H1 (cell line): Measurements from ENCODE around the gene CCNI2. TPM values are rescaled to one million over a fixed set of nuclear protein-coding genes. Genes with fewer than 3 reads are reported as not detected.
A peak's percentile ranks its signal among the peaks of the same experiment; 100 is the strongest.

Source experiments
- CTCF ChIA-PET: fragments of 300-600 bp; sonication (Branson Sonifier 250); formaldehyde crosslinking; loops from one replicate; lab custom pipeline; 2021; ENCODE audit not compliant: partially characterized antibody; lab: Charles Lee
- POLR2A ChIA-PET: fragments of 300-600 bp; sonication (Branson Sonifier 250); formaldehyde crosslinking; loops from one replicate; lab custom pipeline; 2021; ENCODE audit warnings: inconsistent platforms; ENCODE audit not compliant: partially characterized antibody; lab: Charles Lee
- DNase-seq, 2 experiments: peaks; one replicate each; pipeline versions ENCODE4 v3.0.0 to v3.0.0-alpha.2; 2010 to 2022; ENCODE audit warnings: low spot score in 2 of 2, low read depth in 1 of 2, mixed read lengths in 1 of 2
- FAIRE-seq: peaks from 2 replicates; lab custom pipeline; 2011; peaks lifted over from hg19 to GRCh38; lab: Jason Lieb, UNC
- H2AFZ ChIP-seq: 2 replicates; pipeline ENCODE4 v1.8.1; 2012; ENCODE audit warnings: low read length, inconsistent platforms
- H2AK5ac ChIP-seq: 2 replicates; pipeline ENCODE4 v1.6.1; 2013; ENCODE audit warnings: low read depth, low read length
- H2BK120ac ChIP-seq: replicated peaks from 2 replicates; pipeline ENCODE3; 2013; ENCODE audit warnings: low read depth, low read length, inconsistent platforms
- H2BK12ac ChIP-seq: 2 replicates; pipeline ENCODE4 v1.6.1; 2013; ENCODE audit warnings: low read depth, low read length
- H2BK15ac ChIP-seq: 2 replicates; pipeline ENCODE4 v1.6.1; 2013; ENCODE audit warnings: low read length
- H2BK20ac ChIP-seq: 2 replicates; pipeline ENCODE4 v1.6.1; 2013; ENCODE audit warnings: low read length
- H2BK5ac ChIP-seq: 2 replicates; pipeline ENCODE4 v1.6.1; 2013; ENCODE audit warnings: low read depth, low read length
- H3K14ac ChIP-seq: 2 replicates; pipeline ENCODE4 v1.6.1; 2013; ENCODE audit warnings: inconsistent platforms; ENCODE audit not compliant: insufficient read length
- H3K18ac ChIP-seq: 2 replicates; pipeline ENCODE4 v1.6.1; 2013; ENCODE audit warnings: low read length; ENCODE audit errors: extremely low read depth
- H3K23ac ChIP-seq: 2 replicates; pipeline ENCODE4 v1.6.1; 2013; ENCODE audit warnings: inconsistent platforms; ENCODE audit not compliant: insufficient read length
- H3K23me2 ChIP-seq: 2 replicates; pipeline ENCODE4 v1.6.1; 2013; ENCODE audit warnings: low read depth, low read length
- H3K27ac ChIP-seq: 2 replicates; pipeline ENCODE4 v1.6.1; 2011; ENCODE audit warnings: low read depth, low read length, inconsistent platforms
- H3K27me3 ChIP-seq, 4 experiments: replicated peaks in 1 of 4; 1 replicate in 1 of 4; 2 replicates in 3 of 4; pipeline versions ENCODE4 v1.6.1 to v1.8.1; 2011 to 2013; ENCODE audit warnings: low read length in 3 of 4, mild to moderate bottlenecking in 3 of 4, inconsistent platforms in 2 of 4, mixed read lengths in 2 of 4, moderate library complexity in 1 of 4; ENCODE audit not compliant: control insufficient read depth in 3 of 4, insufficient read depth in 3 of 4; ENCODE audit errors: extremely low read depth in 1 of 4
- H3K36me3 ChIP-seq, 4 experiments: 2 replicates each; pipeline versions ENCODE4 v1.6.1 to v1.8.1; 2011 to 2013; ENCODE audit warnings: mild to moderate bottlenecking in 4 of 4, low read length in 3 of 4, moderate library complexity in 2 of 4, control low read depth in 1 of 4, inconsistent platforms in 1 of 4; ENCODE audit not compliant: insufficient read depth in 4 of 4, control insufficient read depth in 2 of 4
- H3K4ac ChIP-seq: replicated peaks from 2 replicates; pipeline ENCODE3; 2013; ENCODE audit warnings: low read length, low read depth, mixed read lengths, inconsistent platforms; ENCODE audit not compliant: insufficient read length
- H3K4me1 ChIP-seq, 4 experiments: replicated peaks in 1 of 4; 1 replicate in 1 of 4; 2 replicates in 3 of 4; pipeline versions ENCODE4 v1.6.1 to v1.8.1; 2011 to 2013; ENCODE audit warnings: low read length in 3 of 4, inconsistent platforms in 2 of 4, mixed read lengths in 1 of 4; ENCODE audit not compliant: insufficient read depth in 4 of 4, control insufficient read depth in 3 of 4
- H3K4me2 ChIP-seq, 2 experiments: 2 replicates each; pipeline versions ENCODE4 v1.6.1 to v1.8.1; 2011 to 2013; ENCODE audit warnings: low read depth in 2 of 2, low read length in 2 of 2, control low read depth in 1 of 2, inconsistent platforms in 1 of 2, mild to moderate bottlenecking in 1 of 2; ENCODE audit not compliant: insufficient read depth in 1 of 2
- H3K4me3 ChIP-seq, 4 experiments: fragments of 200-600, 300-600 bp in 1 of 4; sonication (generic), shearing (Covaris generic), sonication (Bioruptor Twin) in 1 of 4; 2 replicates each; pipeline versions ENCODE4 v1.5.1 to v1.8.1; 2011 to 2016; ENCODE audit warnings: low read length in 4 of 4, low read depth in 3 of 4, control low read depth in 2 of 4, inconsistent platforms in 2 of 4, mild to moderate bottlenecking in 2 of 4, mixed read lengths in 1 of 4, moderate library complexity in 1 of 4; ENCODE audit not compliant: insufficient read depth in 2 of 4; ENCODE audit errors: extremely low read depth in 1 of 4
- H3K56ac ChIP-seq: replicated peaks from 2 replicates; pipeline ENCODE3; 2013; ENCODE audit warnings: low read depth, mild to moderate bottlenecking, mixed read lengths, low read length, inconsistent platforms; ENCODE audit not compliant: insufficient read length
- H3K79me1 ChIP-seq: 2 replicates; pipeline ENCODE4 v1.6.1; 2013; ENCODE audit warnings: low read depth, low read length, control low read depth
- H3K79me2 ChIP-seq, 2 experiments: 2 replicates each; pipeline versions ENCODE4 v1.6.1 to v1.8.1; 2012 to 2013; ENCODE audit warnings: low read length in 2 of 2, mild to moderate bottlenecking in 2 of 2, inconsistent platforms in 1 of 2; ENCODE audit not compliant: insufficient read depth in 2 of 2, control insufficient read depth in 1 of 2
- H3K9ac ChIP-seq, 4 experiments: replicated peaks in 1 of 4; 1 replicate in 1 of 4; 2 replicates in 3 of 4; pipeline versions ENCODE4 v1.6.1 to v1.8.1; 2011 to 2013; ENCODE audit warnings: low read depth in 3 of 4, low read length in 3 of 4, control low read depth in 2 of 4, mild to moderate bottlenecking in 2 of 4, moderate library complexity in 2 of 4, inconsistent platforms in 1 of 4; ENCODE audit errors: extremely low read depth in 1 of 4
- H3K9me3 ChIP-seq, 2 experiments: 2 replicates each; pipeline versions ENCODE4 v1.6.1 to v1.8.1; 2012 to 2013; ENCODE audit warnings: mild to moderate bottlenecking in 2 of 2, moderate library complexity in 2 of 2, control low read depth in 1 of 2, inconsistent platforms in 1 of 2, low read depth in 1 of 2, low read length in 1 of 2, mixed read lengths in 1 of 2; ENCODE audit not compliant: insufficient read depth in 2 of 2
- H4K20me1 ChIP-seq, 2 experiments: replicated peaks in 1 of 2; 2 replicates each; pipeline versions ENCODE3 to v1.8.1; 2011 to 2013; ENCODE audit warnings: inconsistent platforms in 2 of 2, low read length in 2 of 2, mild to moderate bottlenecking in 1 of 2; ENCODE audit not compliant: insufficient read depth in 2 of 2, control insufficient read depth in 1 of 2
- H4K5ac ChIP-seq: 2 replicates; pipeline ENCODE4 v1.6.1; 2013; ENCODE audit warnings: low read length, low read depth, mixed read lengths, inconsistent platforms; ENCODE audit not compliant: insufficient read length
- H4K8ac ChIP-seq: 2 replicates; pipeline ENCODE4 v1.8.0; 2013; ENCODE audit warnings: mild to moderate bottlenecking, moderate library complexity, low read length, inconsistent platforms; ENCODE audit not compliant: insufficient read depth; ENCODE audit errors: extremely low read depth
- H4K91ac ChIP-seq: replicated peaks from 2 replicates; pipeline ENCODE3; 2013; ENCODE audit warnings: low read length, mixed read lengths, inconsistent platforms; ENCODE audit not compliant: insufficient read length
- ATF3 ChIP-seq: IDR thresholded peaks from 2 replicates; pipeline ENCODE4 v1.6.1; 2011; ENCODE audit warnings: low read depth, mild to moderate bottlenecking, low read length; ENCODE audit not compliant: insufficient read depth
- CBX5 ChIP-seq: fragments of 300-800, 300-1000 bp; sonication (generic); IDR thresholded peaks from 2 replicates; pipeline ENCODE4 v1.7.1; 2016; ENCODE audit warnings: antibody characterized with exemption, low read length, low read depth
- CREB1 ChIP-seq: IDR thresholded peaks from 2 replicates; pipeline ENCODE4 v1.6.1; 2012; ENCODE audit warnings: inconsistent platforms
- GABPA ChIP-seq: IDR thresholded peaks from 2 replicates; pipeline ENCODE4 v1.6.1; 2011; ENCODE audit warnings: mild to moderate bottlenecking, low read length, moderate library complexity, borderline replicate concordance; ENCODE audit not compliant: insufficient read depth
- SIRT6 ChIP-seq: IDR thresholded peaks from one replicate; pipeline ENCODE4 v1.7.1; 2012; ENCODE audit warnings: low read length, inconsistent platforms
- WGBS, 2 experiments: shearing (Covaris generic) in 1 of 2; methylation state at CpG; one replicate each; pipeline versions ENCODE4 v1.1.6 to v1.1.7; 2013 to 2015; ENCODE audit warnings: low lambda C conversion rate in 2 of 2, mixed read lengths in 2 of 2, inconsistent platforms in 1 of 2, low coverage in 1 of 2, missing lambda C conversion rate in 1 of 2; ENCODE audit not compliant: insufficient replicate concordance in 2 of 2, insufficient coverage in 1 of 2, insufficient read length in 1 of 2; ENCODE audit errors: extremely low coverage in 1 of 2, missing lambda C conversion rate in 1 of 2; 5-methylcytosine and 5-hydroxymethylcytosine counted together
- polyA plus RNA-seq, 7 experiments: library from polyadenylated mRNA; depleted of rRNA in 3 of 7; stranded (reverse) in 5 of 7; unstranded in 2 of 7; fragments of >200 nt in 5 of 7; fragments of 200-250 nt in 2 of 7; gene quantifications; 1 replicate in 5 of 7; 2 replicates in 1 of 7; 4 replicates in 1 of 7; pipeline versions ENCODE4 v1.2.1 to v1.2.3, GENCODE V29; 2011 to 2013; ENCODE audit warnings: missing spikeins in 2 of 7, mixed read lengths in 2 of 7
- total RNA-seq: library from RNA; stranded (reverse); fragmentation: NEBNext Ultra II Directional; extraction: Animal tissue kit (Norgen Biotek cat#: 25700); gene quantifications from 2 replicates; pipeline ENCODE4 v1.2.1, GENCODE V29; 2021

The CCNI2 gene
- total and polyA plus RNA-seq, 2 of the 8 experiments (the other 6 are each of a cell fraction or from before 2014, with no cell fraction given), result 1.3 to 1.4 TPM

GRCh38 chr5:132775476-132775961, 28.3 kb downstream of the CCNI2 start:
- Histone ChIP-seq H3K4me2 (peak overlapping the region; percentile 92 to 94; a peak in 1 of 4 replicates), H3K79me2 (peaks cover 0 to 7% of the 10 kb centered on the region in 2 experiments; a peak in 1 of 4 replicates), H4K8ac (no peak overlapping the region), H3K4me3 (peak overlapping the region in 1 of 4 experiments; percentile 74; a peak in 2 of 8 replicates), H2BK120ac (no peak overlapping the region), H3K9ac (no peak overlapping the region), H3K23ac (no peak overlapping the region), H3K56ac (no peak overlapping the region), H3K14ac (no peak overlapping the region), H3K18ac (no peak overlapping the region), H4K20me1 (peaks cover 3 to 9% of the 10 kb centered on the region in 2 experiments), H3K36me3 (no peaks in the 10 kb centered on the region), H2AK5ac (no peak overlapping the region), H2AFZ (no peak overlapping the region), H4K91ac (no peak overlapping the region), H3K9me3 (no peaks in the 10 kb centered on the region), H3K23me2 (peaks cover 10% of the 10 kb centered on the region), H3K4ac (no peak overlapping the region), H2BK5ac (no peak overlapping the region), H3K27me3 (peaks cover 2 to 51% (median 34%) of the 10 kb centered on the region in 4 experiments), H3K79me1 (peaks cover 2% of the 10 kb centered on the region; the same call in 1 of the 2 replicates), H2BK12ac (no peak overlapping the region), H3K27ac (no peak overlapping the region), H2BK15ac (no peak overlapping the region), H2BK20ac (no peak overlapping the region), H3K4me1 (peaks cover 0 to 24% (median 6%) of the 10 kb centered on the region in 4 experiments; a peak in 5 of 7 replicates), H4K5ac (no peak overlapping the region)
- no peak for DNase-seq
- CTCF ChIA-PET, result interaction anchor here (1.2 to 6.6 kb wide), 6 partner anchors 9 to 44 kb away, joined by 4 to 58 read pairs (median 10); partner anchors contain the start of gene CCNI2
- POLR2A ChIA-PET, result interaction anchor here (0.7 to 1.3 kb wide), 2 partner anchors 16 to 20 kb away, joined by 3 to 4 read pairs; no protein-coding TSS in a partner anchor
- 85% methylated on average over 7 of the region's 7 CpGs; no CpG with 5 or more reads in 1 of the 2 experiments for WGBS, 2 experiments
- TF ChIP-seq CREB1 (no peak), GABPA (no peak), CBX5 (no peak), ATF3 (no peak), SIRT6 (no peak)
- FAIRE-seq, result no peak
